Liver (tissue), 9 donors: ENCODE measurements around the gene ANGPTL3. TPM values are rescaled to one million over a fixed set of nuclear protein-coding genes. Genes with fewer than 3 reads are reported as not detected.

Experiments used
- DNase-seq: peaks from one replicate; pipeline ENCODE4 v3.0.0-alpha.2; 2017; ENCODE audit warnings: low spot score
- H3K27ac ChIP-seq, 2 donors: one replicate each; pipeline ENCODE4 v1.7.0; 2013; ENCODE audit warnings: inconsistent platforms in 2 of 2, low read length in 2 of 2, control low read depth in 1 of 2, low read depth in 1 of 2, mild to moderate bottlenecking in 1 of 2
- H3K27me3 ChIP-seq, 4 donors: one replicate each; pipeline versions ENCODE4 v1.6.1 to v1.7.0; 2013; ENCODE audit warnings: low read length in 3 of 4, inconsistent platforms in 1 of 4, mild to moderate bottlenecking in 1 of 4, moderate library complexity in 1 of 4; ENCODE audit not compliant: control insufficient read depth in 4 of 4, insufficient read depth in 4 of 4
- H3K36me3 ChIP-seq, 4 donors: one replicate each; pipeline versions ENCODE4 v1.6.1 to v1.7.0; 2013; ENCODE audit warnings: low read length in 3 of 4, mild to moderate bottlenecking in 3 of 4, low read depth in 1 of 4, moderate library complexity in 1 of 4; ENCODE audit not compliant: control insufficient read depth in 4 of 4, insufficient read depth in 3 of 4
- H3K4me1 ChIP-seq, 4 donors: one replicate each; pipeline versions ENCODE4 v1.6.1 to v1.7.0; 2013; ENCODE audit warnings: low read length in 3 of 4, mild to moderate bottlenecking in 3 of 4, moderate library complexity in 1 of 4; ENCODE audit not compliant: control insufficient read depth in 4 of 4, insufficient read depth in 4 of 4
- H3K4me3 ChIP-seq, 3 donors: one replicate each; pipeline versions ENCODE4 v1.6.1 to v1.7.0; 2013; ENCODE audit warnings: low read length in 3 of 3, control low read depth in 1 of 3, low read depth in 1 of 3, mild to moderate bottlenecking in 1 of 3
- H3K9ac ChIP-seq, 2 donors: one replicate each; pipeline ENCODE4 v1.7.0; 2013; ENCODE audit warnings: low read length in 2 of 2, mild to moderate bottlenecking in 2 of 2, moderate library complexity in 2 of 2, control low read depth in 1 of 2, low read depth in 1 of 2
- H3K9me3 ChIP-seq, 4 donors: one replicate each; pipeline versions ENCODE4 v1.6.1 to v1.7.0; 2013; ENCODE audit warnings: low read length in 3 of 4; ENCODE audit not compliant: control insufficient read depth in 4 of 4
- ATF3 ChIP-seq: IDR thresholded peaks from 2 replicates; pipeline ENCODE4 v1.6.1; 2016; ENCODE audit warnings: antibody characterized with exemption
- CTCF ChIP-seq: fragments of 150-350 bp; IDR thresholded peaks from 2 replicates; pipeline ENCODE4 v1.5.1; 2017; ENCODE audit warnings: improper control_type of control experiment, low read depth, low read length; ENCODE audit not compliant: missing input control
- EGR1 ChIP-seq, 2 donors: IDR thresholded peaks; 2 replicates each; pipeline ENCODE4 v1.6.1; 2016 to 2018; ENCODE audit warnings: antibody characterized with exemption in 2 of 2, low read depth in 2 of 2
- FOXA1 ChIP-seq: IDR thresholded peaks from 2 replicates; pipeline ENCODE4 v1.6.1; 2016; ENCODE audit warnings: antibody characterized with exemption
- FOXA2 ChIP-seq: IDR thresholded peaks from 2 replicates; pipeline ENCODE4 v1.6.1; 2016; ENCODE audit warnings: antibody characterized with exemption
- GABPA ChIP-seq, 2 donors: IDR thresholded peaks in 1 of 2; conservative IDR thresholded peaks in 1 of 2; 2 replicates each; pipeline ENCODE4 v1.6.1; 2016; ENCODE audit warnings: antibody characterized with exemption in 2 of 2, mild to moderate bottlenecking in 1 of 2, moderate library complexity in 1 of 2
- HNF4A ChIP-seq, 2 donors: conservative IDR thresholded peaks; 2 replicates each; pipeline ENCODE4 v1.6.1; 2016; ENCODE audit warnings: antibody characterized with exemption in 2 of 2, mild to moderate bottlenecking in 2 of 2
- HNF4G ChIP-seq: IDR thresholded peaks from 2 replicates; pipeline ENCODE4 v1.6.1; 2016; ENCODE audit warnings: antibody characterized with exemption
- JUND ChIP-seq, 2 donors: IDR thresholded peaks; 2 replicates each; pipeline ENCODE4 v1.6.1; 2016; ENCODE audit warnings: antibody characterized with exemption in 2 of 2
- MAX ChIP-seq: IDR thresholded peaks from 2 replicates; pipeline ENCODE4 v1.6.1; 2016; ENCODE audit warnings: antibody characterized with exemption
- NR2F2 ChIP-seq: IDR thresholded peaks from 2 replicates; pipeline ENCODE4 v1.6.1; 2016; ENCODE audit warnings: antibody characterized with exemption
- RAD21 ChIP-seq, 2 donors: IDR thresholded peaks; 2 replicates each; pipeline ENCODE4 v1.6.1; 2016; ENCODE audit warnings: antibody characterized with exemption in 2 of 2, mild to moderate bottlenecking in 2 of 2
- RXRA ChIP-seq, 2 donors: IDR thresholded peaks; 2 replicates each; pipeline ENCODE4 v1.6.1; 2017 to 2018; ENCODE audit warnings: antibody characterized with exemption in 2 of 2, mild to moderate bottlenecking in 1 of 2
- SP1 ChIP-seq: IDR thresholded peaks from 2 replicates; pipeline ENCODE4 v1.6.1; 2018; ENCODE audit warnings: antibody characterized with exemption, mild to moderate bottlenecking
- TAF1 ChIP-seq: conservative IDR thresholded peaks from 2 replicates; pipeline ENCODE4 v1.6.1; 2016; ENCODE audit warnings: antibody characterized with exemption, mild to moderate bottlenecking
- YY1 ChIP-seq: IDR thresholded peaks from 2 replicates; pipeline ENCODE4 v1.6.1; 2016; ENCODE audit warnings: antibody characterized with exemption, mild to moderate bottlenecking
- ZBTB33 ChIP-seq: IDR thresholded peaks from 2 replicates; pipeline ENCODE4 v1.6.1; 2016; ENCODE audit warnings: antibody characterized with exemption
- WGBS: extraction: QIAGEN DNeasy Blood & Tissue Kit; methylation state at CpG from one replicate; pipeline ENCODE4 v1.1.7; 2013; 5-methylcytosine and 5-hydroxymethylcytosine counted together
- polyA plus RNA-seq, 2 donors: library from polyadenylated mRNA; stranded (reverse) in 1 of 2; unstranded in 1 of 2; fragments of 200-250 nt in 1 of 2; fragments of >200 nt in 1 of 2; fragmentation: Nextera tagmentation in 1 of 2; extraction: Ambion mirVana in 1 of 2; gene quantifications; one replicate each; pipeline versions ENCODE4 v1.2.1 to v1.2.3, GENCODE V29; 2013 to 2015
- total RNA-seq, 2 donors: library from RNA; depleted of rRNA; stranded (reverse); fragments of >200 nt; gene quantifications; one replicate each; pipeline ENCODE4 v1.2.3, GENCODE V29; 2014
- TF ChIP-seq, protein P1 (sequence below): IDR thresholded peaks from 2 replicates; pipeline ENCODE4 v1.6.1; 2016; ENCODE audit warnings: antibody characterized with exemption, mild to moderate bottlenecking
- donor health status: healthy.
- donor health status: healthy.
- donor health status: healthy.
- donor health status: healthy.
- donor health status: healthy.

Gene ANGPTL3
- total and polyA plus RNA-seq, 4 donors = 121 to 238 (median 172) TPM

DNA sequence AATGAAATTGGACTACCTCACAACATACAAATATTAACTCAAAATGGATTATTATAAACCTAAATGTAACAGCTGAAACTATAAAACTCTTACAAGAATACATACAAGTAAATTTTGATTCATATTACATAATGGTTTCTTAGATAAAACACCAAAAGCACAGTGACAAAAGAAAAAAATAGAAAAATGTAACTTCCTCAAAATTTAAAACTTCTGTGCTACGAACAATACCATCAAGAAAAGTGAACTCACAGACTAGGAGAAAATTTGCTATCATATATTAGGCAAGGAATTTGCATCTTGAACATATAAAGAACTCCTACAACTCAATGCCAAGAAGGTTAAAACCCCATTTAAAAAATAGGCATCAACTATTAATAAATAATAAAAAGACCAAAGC is 31.2 kb downstream of the ANGPTL3 start:
- WGBS = 96% methylated on average over 1 of the region's 1 CpG
- H3K27me3 ChIP-seq = no peaks in the 10 kb centered on the region
- peaks cover 2 to 16% (median 9%) of the 10 kb centered on the region in 4 donors for H3K36me3 ChIP-seq

GRCh38 chr1:62637392-62638105 is 40.2 kb downstream of the ANGPTL3 start:
- H3K27ac ChIP-seq = no peak overlapping the region
- WGBS = 93% methylated on average over 6 of the region's 6 CpGs
- DNase-seq = no peak
- H3K27me3 ChIP-seq = no peaks in the 10 kb centered on the region
- H3K4me3 ChIP-seq = no peak overlapping the region
- H3K9ac ChIP-seq = no peak overlapping the region
- H3K4me1 ChIP-seq = no peaks in the 10 kb centered on the region
- H3K9me3 ChIP-seq = no peaks in the 10 kb centered on the region
- H3K36me3 ChIP-seq = peaks cover 2 to 16% (median 8%) of the 10 kb centered on the region in 4 donors
- TF ChIP-seq JUND (IDR thresholded peaks at IDR 0.05) = no peak
- TF ChIP-seq FOXA1 = no peak
- no peak for TF ChIP-seq NR2F2
- TF ChIP-seq ZBTB33 = no peak
- TF ChIP-seq, protein P1, sequence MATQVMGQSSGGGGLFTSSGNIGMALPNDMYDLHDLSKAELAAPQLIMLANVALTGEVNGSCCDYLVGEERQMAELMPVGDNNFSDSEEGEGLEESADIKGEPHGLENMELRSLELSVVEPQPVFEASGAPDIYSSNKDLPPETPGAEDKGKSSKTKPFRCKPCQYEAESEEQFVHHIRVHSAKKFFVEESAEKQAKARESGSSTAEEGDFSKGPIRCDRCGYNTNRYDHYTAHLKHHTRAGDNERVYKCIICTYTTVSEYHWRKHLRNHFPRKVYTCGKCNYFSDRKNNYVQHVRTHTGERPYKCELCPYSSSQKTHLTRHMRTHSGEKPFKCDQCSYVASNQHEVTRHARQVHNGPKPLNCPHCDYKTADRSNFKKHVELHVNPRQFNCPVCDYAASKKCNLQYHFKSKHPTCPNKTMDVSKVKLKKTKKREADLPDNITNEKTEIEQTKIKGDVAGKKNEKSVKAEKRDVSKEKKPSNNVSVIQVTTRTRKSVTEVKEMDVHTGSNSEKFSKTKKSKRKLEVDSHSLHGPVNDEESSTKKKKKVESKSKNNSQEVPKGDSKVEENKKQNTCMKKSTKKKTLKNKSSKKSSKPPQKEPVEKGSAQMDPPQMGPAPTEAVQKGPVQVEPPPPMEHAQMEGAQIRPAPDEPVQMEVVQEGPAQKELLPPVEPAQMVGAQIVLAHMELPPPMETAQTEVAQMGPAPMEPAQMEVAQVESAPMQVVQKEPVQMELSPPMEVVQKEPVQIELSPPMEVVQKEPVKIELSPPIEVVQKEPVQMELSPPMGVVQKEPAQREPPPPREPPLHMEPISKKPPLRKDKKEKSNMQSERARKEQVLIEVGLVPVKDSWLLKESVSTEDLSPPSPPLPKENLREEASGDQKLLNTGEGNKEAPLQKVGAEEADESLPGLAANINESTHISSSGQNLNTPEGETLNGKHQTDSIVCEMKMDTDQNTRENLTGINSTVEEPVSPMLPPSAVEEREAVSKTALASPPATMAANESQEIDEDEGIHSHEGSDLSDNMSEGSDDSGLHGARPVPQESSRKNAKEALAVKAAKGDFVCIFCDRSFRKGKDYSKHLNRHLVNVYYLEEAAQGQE = no peak

More for the DNA sequence above, 31.2 kb downstream of the ANGPTL3 start:
- H3K4me1 ChIP-seq = peaks cover 0 to under 1% (median 0%) of the 10 kb centered on the region in 4 donors
- DNase-seq = no peak
- no peak overlapping the region for H3K4me3 ChIP-seq
- H3K9ac ChIP-seq = no peak overlapping the region
- H3K27ac ChIP-seq = no peak overlapping the region
- TF ChIP-seq GABPA (IDR thresholded peaks at IDR 0.05 in 1 of 2, conservative IDR thresholded peaks at IDR 0.05 in 1 of 2) (no peak), TAF1 (no peak), HNF4G (no peak), RAD21 (IDR thresholded peaks at IDR 0.05) (no peak), HNF4A (conservative IDR thresholded peaks at IDR 0.05) (no peak), EGR1 (IDR thresholded peaks at IDR 0.05; ENCODE audit: low read depth in 2 of 2) (no peak), FOXA2 (no peak), CTCF (no peak), ZBTB33 (no peak), RXRA (IDR thresholded peaks at IDR 0.05) (no peak), NR2F2 (no peak), YY1 (no peak), MAX (no peak), ATF3 (no peak), FOXA1 (no peak), SP1 (no peak)
- H3K9me3 ChIP-seq = no peaks in the 10 kb centered on the region
